ENCODE measurements around the gene ZNF682.
"Not testable (repeated sequence)": the region's sequence is repeated elsewhere in the genome, so short reads cannot be mapped to it uniquely, and the experiment has no call there.

- TF ChIP-seq, protein P1, sequence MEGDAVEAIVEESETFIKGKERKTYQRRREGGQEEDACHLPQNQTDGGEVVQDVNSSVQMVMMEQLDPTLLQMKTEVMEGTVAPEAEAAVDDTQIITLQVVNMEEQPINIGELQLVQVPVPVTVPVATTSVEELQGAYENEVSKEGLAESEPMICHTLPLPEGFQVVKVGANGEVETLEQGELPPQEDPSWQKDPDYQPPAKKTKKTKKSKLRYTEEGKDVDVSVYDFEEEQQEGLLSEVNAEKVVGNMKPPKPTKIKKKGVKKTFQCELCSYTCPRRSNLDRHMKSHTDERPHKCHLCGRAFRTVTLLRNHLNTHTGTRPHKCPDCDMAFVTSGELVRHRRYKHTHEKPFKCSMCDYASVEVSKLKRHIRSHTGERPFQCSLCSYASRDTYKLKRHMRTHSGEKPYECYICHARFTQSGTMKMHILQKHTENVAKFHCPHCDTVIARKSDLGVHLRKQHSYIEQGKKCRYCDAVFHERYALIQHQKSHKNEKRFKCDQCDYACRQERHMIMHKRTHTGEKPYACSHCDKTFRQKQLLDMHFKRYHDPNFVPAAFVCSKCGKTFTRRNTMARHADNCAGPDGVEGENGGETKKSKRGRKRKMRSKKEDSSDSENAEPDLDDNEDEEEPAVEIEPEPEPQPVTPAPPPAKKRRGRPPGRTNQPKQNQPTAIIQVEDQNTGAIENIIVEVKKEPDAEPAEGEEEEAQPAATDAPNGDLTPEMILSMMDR (conservative IDR thresholded peaks at IDR 0.05; ENCODE audit: low read depth, low read length), result peak; percentile 56
- not testable (repeated sequence) for TF ChIP-seq EZH2 (IDR thresholded peaks at IDR 0.05; ENCODE audit: borderline replicate concordance, low read depth, low read length, poor library complexity, severe bottlenecking)
These were observed 80.0 kb downstream of the ZNF682 start for GRCh38 chr19:19959151-19959799.

Measured in A673 (cell line).